ENCODE results near the gene NFYA.

DNA sequence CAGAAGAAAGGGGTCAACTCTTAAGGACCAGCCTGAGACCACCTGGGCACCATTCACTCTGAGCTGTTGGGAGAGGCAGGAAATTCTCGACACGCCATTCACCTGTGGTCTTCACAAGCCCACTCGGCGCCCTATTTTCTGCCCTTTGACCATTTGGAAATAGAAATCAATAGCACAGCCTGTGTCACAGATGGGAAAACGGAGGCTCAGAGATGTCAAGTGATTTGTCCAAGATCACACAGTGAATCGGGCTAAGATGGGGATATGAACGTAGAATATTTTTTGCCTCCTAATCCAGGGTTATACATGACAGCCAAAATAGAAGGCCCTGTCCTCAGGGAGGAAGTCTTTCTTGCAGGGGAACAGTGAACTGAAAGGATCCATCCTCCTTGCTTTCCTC lies 22.8 kb upstream of the NFYA start:
- TF ChIP-seq, protein P1, sequence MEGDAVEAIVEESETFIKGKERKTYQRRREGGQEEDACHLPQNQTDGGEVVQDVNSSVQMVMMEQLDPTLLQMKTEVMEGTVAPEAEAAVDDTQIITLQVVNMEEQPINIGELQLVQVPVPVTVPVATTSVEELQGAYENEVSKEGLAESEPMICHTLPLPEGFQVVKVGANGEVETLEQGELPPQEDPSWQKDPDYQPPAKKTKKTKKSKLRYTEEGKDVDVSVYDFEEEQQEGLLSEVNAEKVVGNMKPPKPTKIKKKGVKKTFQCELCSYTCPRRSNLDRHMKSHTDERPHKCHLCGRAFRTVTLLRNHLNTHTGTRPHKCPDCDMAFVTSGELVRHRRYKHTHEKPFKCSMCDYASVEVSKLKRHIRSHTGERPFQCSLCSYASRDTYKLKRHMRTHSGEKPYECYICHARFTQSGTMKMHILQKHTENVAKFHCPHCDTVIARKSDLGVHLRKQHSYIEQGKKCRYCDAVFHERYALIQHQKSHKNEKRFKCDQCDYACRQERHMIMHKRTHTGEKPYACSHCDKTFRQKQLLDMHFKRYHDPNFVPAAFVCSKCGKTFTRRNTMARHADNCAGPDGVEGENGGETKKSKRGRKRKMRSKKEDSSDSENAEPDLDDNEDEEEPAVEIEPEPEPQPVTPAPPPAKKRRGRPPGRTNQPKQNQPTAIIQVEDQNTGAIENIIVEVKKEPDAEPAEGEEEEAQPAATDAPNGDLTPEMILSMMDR (conservative IDR thresholded peaks at IDR 0.05; ENCODE audit: low read length): no peak
- no peak for TF ChIP-seq EZH2phosphoT487 (IDR thresholded peaks at IDR 0.05; ENCODE audit: borderline replicate concordance, low read depth, low read length)

Measured in OCI-LY7 (cell line).